ENCODE results near the gene MC2R. TPM values are rescaled to one million over a fixed set of nuclear protein-coding genes. Genes with fewer than 3 reads are reported as not detected.

The MC2R gene
- total RNA-seq, 1 donor from 2014 or later: not detected

DNA sequence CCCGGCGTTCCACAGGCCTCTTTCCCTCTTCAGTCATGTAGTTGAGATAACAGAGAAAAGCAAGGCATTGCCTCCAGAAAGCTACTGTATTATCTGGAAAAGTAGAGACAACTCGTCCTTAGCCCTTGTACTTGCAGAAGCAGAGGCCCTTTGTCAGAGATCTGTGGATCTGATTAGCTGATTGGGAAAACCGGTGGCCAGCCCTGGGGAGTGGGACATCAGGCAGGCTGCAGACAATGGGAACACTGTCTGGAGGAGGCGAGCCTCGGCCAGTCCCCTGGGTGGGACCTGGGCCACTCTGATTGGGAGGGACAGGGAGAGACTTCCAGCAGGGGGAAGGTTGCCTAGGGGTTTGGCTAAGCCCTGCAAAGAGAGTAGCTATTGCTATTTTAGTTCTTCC lies 1.2 kb upstream of the MC2R start:
- Histone ChIP-seq H3K36me3 (no peaks in the 10 kb centered on the region), H3K27ac (no peak overlapping the region), H3K9me3 (no peaks in the 10 kb centered on the region), H3K4me1 (no peaks in the 10 kb centered on the region), H3K27me3 (ENCODE audit: low read depth) (no peaks in the 10 kb centered on the region), H3K4me3 (no peak overlapping the region)
- ATAC-seq (no peak), DNase-seq (no peak)
- TF ChIP-seq, protein P1, sequence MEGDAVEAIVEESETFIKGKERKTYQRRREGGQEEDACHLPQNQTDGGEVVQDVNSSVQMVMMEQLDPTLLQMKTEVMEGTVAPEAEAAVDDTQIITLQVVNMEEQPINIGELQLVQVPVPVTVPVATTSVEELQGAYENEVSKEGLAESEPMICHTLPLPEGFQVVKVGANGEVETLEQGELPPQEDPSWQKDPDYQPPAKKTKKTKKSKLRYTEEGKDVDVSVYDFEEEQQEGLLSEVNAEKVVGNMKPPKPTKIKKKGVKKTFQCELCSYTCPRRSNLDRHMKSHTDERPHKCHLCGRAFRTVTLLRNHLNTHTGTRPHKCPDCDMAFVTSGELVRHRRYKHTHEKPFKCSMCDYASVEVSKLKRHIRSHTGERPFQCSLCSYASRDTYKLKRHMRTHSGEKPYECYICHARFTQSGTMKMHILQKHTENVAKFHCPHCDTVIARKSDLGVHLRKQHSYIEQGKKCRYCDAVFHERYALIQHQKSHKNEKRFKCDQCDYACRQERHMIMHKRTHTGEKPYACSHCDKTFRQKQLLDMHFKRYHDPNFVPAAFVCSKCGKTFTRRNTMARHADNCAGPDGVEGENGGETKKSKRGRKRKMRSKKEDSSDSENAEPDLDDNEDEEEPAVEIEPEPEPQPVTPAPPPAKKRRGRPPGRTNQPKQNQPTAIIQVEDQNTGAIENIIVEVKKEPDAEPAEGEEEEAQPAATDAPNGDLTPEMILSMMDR (IDR thresholded peaks at IDR 0.05): no peak
- intact Hi-C loops (cut with DNase I): no loop called here

DNA sequence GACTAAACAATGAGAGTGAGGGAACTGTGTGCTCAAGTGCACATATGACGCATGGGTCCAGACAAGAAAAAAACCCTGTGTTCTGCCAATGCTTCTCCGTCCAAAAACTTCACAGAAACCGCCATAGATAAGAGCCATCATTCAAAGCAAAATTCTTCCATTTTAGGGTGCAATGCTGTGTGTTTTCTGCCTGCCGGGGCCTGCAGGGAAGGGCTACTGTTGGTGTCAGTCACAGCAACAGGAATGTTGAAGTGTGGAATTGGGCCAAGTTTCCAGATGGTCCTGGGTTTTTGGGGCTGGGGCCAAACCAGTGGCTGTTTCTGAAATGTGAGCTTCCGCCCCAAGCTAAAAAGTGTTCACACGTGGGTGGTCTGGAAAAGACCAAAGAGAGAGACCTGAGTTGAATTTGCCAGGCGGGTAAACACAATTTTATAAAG lies 677 bp upstream of the MC2R start:
- H3K4me3 ChIP-seq: no peak overlapping the region
- H3K9me3 ChIP-seq: no peaks in the 10 kb centered on the region
- intact Hi-C loops (cut with DNase I): no loop called here
- H3K4me1 ChIP-seq: no peaks in the 10 kb centered on the region
- DNase-seq: no peak
- peak; percentile 55 to 61 for ATAC-seq
- H3K36me3 ChIP-seq: no peaks in the 10 kb centered on the region
- no peak overlapping the region for H3K27ac ChIP-seq
- H3K27me3 ChIP-seq (ENCODE audit: low read depth): no peaks in the 10 kb centered on the region
- TF ChIP-seq, protein P1 (IDR thresholded peaks at IDR 0.05): no peak

DNA sequence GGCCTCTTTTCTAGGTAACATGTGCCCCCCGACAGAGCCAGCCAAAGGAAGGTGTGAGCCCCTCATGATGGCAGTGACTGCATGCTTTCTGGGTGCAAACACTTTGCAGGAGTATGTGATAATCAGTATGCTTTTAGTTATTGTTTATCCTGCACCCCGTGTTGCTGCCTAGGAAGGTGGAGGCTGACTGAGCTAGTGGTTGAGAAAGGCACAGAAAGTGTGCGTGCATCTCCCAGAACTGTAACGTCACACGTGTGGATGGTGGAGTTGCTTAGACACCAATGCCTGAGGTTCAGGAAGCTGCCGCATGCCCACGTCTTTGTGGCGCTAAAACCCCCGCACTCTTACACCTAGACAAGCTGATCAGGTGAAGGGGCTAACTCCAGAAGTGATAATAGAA lies 580 bp downstream of the MC2R start:
- no peak overlapping the region for H3K27ac ChIP-seq
- no peak overlapping the region for H3K4me3 ChIP-seq
- no peaks in the 10 kb centered on the region for H3K36me3 ChIP-seq
- no peak for ATAC-seq
- H3K4me1 ChIP-seq: no peaks in the 10 kb centered on the region
- H3K27me3 ChIP-seq (ENCODE audit: low read depth): no peaks in the 10 kb centered on the region
- H3K9me3 ChIP-seq: no peaks in the 10 kb centered on the region
- no peak for DNase-seq
- intact Hi-C loops (cut with DNase I): no loop called here
- TF ChIP-seq, protein P1 (IDR thresholded peaks at IDR 0.05): no peak

DNA sequence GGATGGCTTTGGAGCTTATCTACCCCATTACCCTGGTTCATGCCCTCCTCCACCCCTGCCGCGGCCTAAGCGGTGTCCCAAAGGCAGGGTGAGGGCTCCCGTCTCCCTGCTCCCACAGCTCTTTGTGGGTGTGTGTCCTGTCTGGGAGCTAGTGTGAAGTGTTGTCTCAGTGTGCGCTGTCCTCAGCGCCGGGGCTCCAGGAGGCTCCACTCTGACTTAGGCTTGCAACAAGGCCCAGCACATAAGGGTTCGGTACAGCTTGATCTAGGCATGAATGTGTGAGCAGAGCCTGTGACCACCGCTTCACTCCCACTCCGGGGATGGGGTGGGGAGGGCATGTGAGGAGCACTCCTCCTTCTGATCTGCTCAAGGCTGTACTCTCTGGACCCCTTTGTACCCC lies 1.2 kb downstream of the MC2R start:
- H3K36me3 ChIP-seq: no peaks in the 10 kb centered on the region
- no peak for DNase-seq
- no peak overlapping the region for H3K27ac ChIP-seq
- ATAC-seq: peak; percentile 6 to 20
- H3K4me1 ChIP-seq: no peaks in the 10 kb centered on the region
- no peak overlapping the region for H3K4me3 ChIP-seq
- no peaks in the 10 kb centered on the region for H3K9me3 ChIP-seq
- TF ChIP-seq, protein P1 (IDR thresholded peaks at IDR 0.05): no peak
- intact Hi-C loops (cut with DNase I): no loop called here
- H3K27me3 ChIP-seq (ENCODE audit: low read depth): no peaks in the 10 kb centered on the region

DNA sequence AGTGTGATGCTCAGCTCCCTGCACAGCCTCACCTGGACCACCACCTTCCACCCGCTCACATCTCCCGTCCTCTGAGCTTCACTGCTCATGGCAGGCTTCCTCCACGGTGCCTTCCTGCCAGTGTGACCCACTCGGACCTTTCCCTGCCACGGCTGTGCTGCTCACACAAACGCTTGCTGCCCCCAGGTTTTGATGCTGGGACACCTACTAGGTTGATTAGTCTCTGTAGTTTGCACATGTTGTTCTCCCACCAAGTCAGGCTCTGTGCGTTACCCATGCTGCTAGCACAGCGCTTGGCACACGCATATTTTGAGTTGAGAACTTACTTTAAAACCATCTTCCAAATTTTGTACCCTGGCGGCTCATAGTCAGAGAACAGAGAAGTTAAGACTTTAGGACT lies 2.1 kb downstream of the MC2R start:
- DNase-seq (no peak), ATAC-seq (no peak)
- intact Hi-C loops (cut with DNase I): no loop called here
- Histone ChIP-seq H3K4me3 (no peak overlapping the region), H3K36me3 (no peaks in the 10 kb centered on the region), H3K27ac (no peak overlapping the region), H3K9me3 (no peaks in the 10 kb centered on the region), H3K27me3 (ENCODE audit: low read depth) (no peaks in the 10 kb centered on the region), H3K4me1 (no peaks in the 10 kb centered on the region)
- TF ChIP-seq, protein P1 (IDR thresholded peaks at IDR 0.05): no peak

DNA sequence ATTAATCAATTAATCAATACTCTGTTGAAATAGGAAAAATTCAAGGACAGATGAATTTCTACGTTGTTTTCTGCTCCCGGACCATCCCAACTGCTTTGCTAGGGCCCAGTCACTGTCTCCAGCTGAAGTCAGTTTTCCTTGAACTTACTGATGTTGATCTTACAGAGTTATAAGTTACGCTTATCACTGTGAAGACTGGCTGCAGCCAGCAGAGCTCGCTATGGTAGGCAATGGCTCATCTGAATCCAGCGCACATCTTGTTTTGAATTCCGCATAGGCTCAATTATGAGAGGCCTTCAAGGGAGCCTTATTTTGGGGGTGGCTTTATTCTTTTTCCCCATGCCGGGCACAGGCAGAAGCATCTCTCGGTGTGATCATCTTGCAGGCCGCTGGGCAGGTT lies 2.7 kb downstream of the MC2R start:
- H3K36me3 ChIP-seq: no peaks in the 10 kb centered on the region
- no peaks in the 10 kb centered on the region for H3K27me3 ChIP-seq (ENCODE audit: low read depth)
- no peak for ATAC-seq
- H3K9me3 ChIP-seq: no peaks in the 10 kb centered on the region
- intact Hi-C loops (cut with DNase I): no loop called here
- H3K27ac ChIP-seq: no peak overlapping the region
- no peaks in the 10 kb centered on the region for H3K4me1 ChIP-seq
- no peak overlapping the region for H3K4me3 ChIP-seq
- TF ChIP-seq, protein P1 (IDR thresholded peaks at IDR 0.05): no peak
- no peak for DNase-seq

Measured in lower lobe of right lung (tissue), 2 donors.